ENCODE measurements around the gene FES. TPM values are rescaled to one million over a fixed set of nuclear protein-coding genes. Genes with fewer than 3 reads are reported as not detected.
"Not testable (repeated sequence)": the region's sequence is repeated elsewhere in the genome, so short reads cannot be mapped to it uniquely, and the experiment has no call there.

The FES gene
- polyA plus RNA-seq, 2 of the 4 experiments (the other 2 are of a cell fraction) = 0.39 to 0.50 TPM

- TF ChIP-seq BCL3 (IDR thresholded peaks at IDR 0.05) (no peak), KDM5A (IDR thresholded peaks at IDR 0.05) (no peak), ZC3H11A (IDR thresholded peaks at IDR 0.05) (no peak), EP300 (IDR thresholded peaks at IDR 0.05) (no peak), ZSCAN20 (CRISPR knock-in tag; IDR thresholded peaks at IDR 0.05) (no peak), HOXB5 (CRISPR knock-in tag; IDR thresholded peaks at IDR 0.05) (no peak)
Observed at GRCh38 chr15:90906181-90906849, 22.0 kb downstream of the FES start (continued).

- no peak for FAIRE-seq
- DNase-seq (ENCODE audit: low read depth in 1 of 2, low spot score in 1 of 2) = no peak
- no peak for TF ChIP-seq JUN (IDR thresholded peaks at IDR 0.05)
- TF ChIP-seq MAX (IDR thresholded peaks at IDR 0.05) = no peak
- no peak for TF ChIP-seq RNF2 (IDR thresholded peaks at IDR 0.05; ENCODE audit: borderline replicate concordance, low read depth)
- TF ChIP-seq CEBPB (IDR thresholded peaks at IDR 0.05) = no peak
- no peak for TF ChIP-seq ZC3H11A (IDR thresholded peaks at IDR 0.05)
- TF ChIP-seq CBX2 (IDR thresholded peaks at IDR 0.05; ENCODE audit: borderline replicate concordance, low read depth) = no peak
- no peak for TF ChIP-seq ZSCAN20 (CRISPR knock-in tag; IDR thresholded peaks at IDR 0.05)
- no peak for TF ChIP-seq CHD4 (IDR thresholded peaks at IDR 0.05; ENCODE audit: borderline replicate concordance)
- no peak for TF ChIP-seq KDM5A (IDR thresholded peaks at IDR 0.05)
- no peak for TF ChIP-seq FOSB (CRISPR knock-in tag; IDR thresholded peaks at IDR 0.05)
- no peak for TF ChIP-seq BHLHE40 (IDR thresholded peaks at IDR 0.05; ENCODE audit: low read depth, low read length)
- TF ChIP-seq PHF8 (IDR thresholded peaks at IDR 0.05; ENCODE audit: borderline replicate concordance, low read depth) = no peak
- no peak for TF ChIP-seq REST (IDR thresholded peaks at IDR 0.05)
- no peak for ATAC-seq
- CTCF ChIA-PET = interaction anchor here (8.4 to 16.8 kb wide), 2 partner anchors 21 to 23 kb away, joined by 79 to 326 read pairs; partner anchors contain the start of genes FES, HDDC3 and UNC45A
- POLR2A ChIA-PET = no interaction called here
- Histone ChIP-seq H3K4me1 (peaks cover 6% of the 10 kb centered on the region; the same call in 2 of the 3 replicates), H3K4me3 (no peak overlapping the region), H3K4me2 (no peak overlapping the region), H3K9me3 (no peaks in the 10 kb centered on the region), H3K27ac (no peak overlapping the region)
- 86% methylated on average over 15 of the region's 15 CpGs for whole genome bisulfite sequencing (ENCODE audit: missing lambda C conversion rate)
Observed at GRCh38 chr15:90907051-90907660, 22.9 kb downstream of the FES start.

- ATAC-seq (no peak), DNase-seq (ENCODE audit: low read depth in 1 of 2, low spot score in 1 of 2) (no peak), FAIRE-seq (no peak)
- Histone ChIP-seq H3K4me1 (peaks cover 6% of the 10 kb centered on the region; the same call in 2 of the 3 replicates), H3K27ac (no peak overlapping the region), H3K4me2 (no peak overlapping the region), H3K9me3 (no peaks in the 10 kb centered on the region), H3K4me3 (no peak overlapping the region)
- POLR2A ChIA-PET = no interaction called here
- CTCF ChIA-PET = interaction anchor here (1.8 to 16.8 kb wide), 4 partner anchors 22 to 426 kb away, joined by 4 to 326 read pairs (median 55); partner anchors contain the start of genes FES, HDDC3 and UNC45A
- TF ChIP-seq HOXB13 (CRISPR knock-in tag; IDR thresholded peaks at IDR 0.05; ENCODE audit: low read depth) = no peak
- no peak for TF ChIP-seq EHMT2 (IDR thresholded peaks at IDR 0.05; ENCODE audit: low read depth)
- TF ChIP-seq POLR2A (IDR thresholded peaks at IDR 0.05; ENCODE audit: low read length) = no peak
- TF ChIP-seq ZNF302 (CRISPR knock-in tag; IDR thresholded peaks at IDR 0.05) = no peak
- no peak for TF ChIP-seq TP53 (CRISPR knock-in tag; IDR thresholded peaks at IDR 0.05)
- no peak for TF ChIP-seq EHF (CRISPR knock-in tag; IDR thresholded peaks at IDR 0.05)
- TF ChIP-seq KDM1A (IDR thresholded peaks at IDR 0.05; ENCODE audit: low read depth) = no peak
- TF ChIP-seq MAFK (IDR thresholded peaks at IDR 0.05; ENCODE audit: partially characterized antibody) = no peak
- no peak for TF ChIP-seq HES2 (IDR thresholded peaks at IDR 0.05)
- no peak for TF ChIP-seq TFCP2L1 (CRISPR knock-in tag; IDR thresholded peaks at IDR 0.05)
- TF ChIP-seq ZSCAN20 (CRISPR knock-in tag; IDR thresholded peaks at IDR 0.05) = no peak
- 83% methylated on average over 9 of the region's 9 CpGs for WGBS (ENCODE audit: missing lambda C conversion rate)
Observed at GRCh38 chr15:90907838-90908507, 23.7 kb downstream of the FES start.

GRCh38 chr15:90909449-90909848 is 25.1 kb downstream of the FES start:
- DNase-seq (ENCODE audit: low read depth in 1 of 2, low spot score in 1 of 2); H3K4me1 ChIP-seq; FAIRE-seq; H3K4me3 ChIP-seq; POLR2A ChIA-PET; H3K9me3 ChIP-seq; ATAC-seq; H3K4me2 ChIP-seq; H3K27ac ChIP-seq: not testable (repeated sequence)
- CTCF ChIA-PET = interaction anchor here (1.4 to 5.9 kb wide), 4 partner anchors 10 to 427 kb away, joined by 4 to 38 read pairs (median 18); partner anchors contain the start of genes HDDC3 and UNC45A
- WGBS (ENCODE audit: missing lambda C conversion rate) = 90% methylated on average over 11 of the region's 11 CpGs
